Esophagus squamous epithelium (tissue), 4 donors: ENCODE measurements around the gene SIRPA.

Experiments used
- CTCF ChIP-seq, 6 experiments: fragments of 450-650 bp in 4 of 6; fragments of 200-600 bp in 2 of 6; sonication (generic) in 2 of 6; IDR thresholded peaks; one replicate each; pipeline ENCODE4 v1.5.1; 2016 to 2019; ENCODE audit warnings: antibody characterized with exemption in 6 of 6, mild to moderate bottlenecking in 4 of 6, moderate library complexity in 4 of 6
- POLR2A ChIP-seq, 4 donors: fragments of 450-650 bp; IDR thresholded peaks; one replicate each; pipeline ENCODE4 v1.6.1; 2017; ENCODE audit warnings: antibody characterized with exemption in 4 of 4, mild to moderate bottlenecking in 4 of 4, moderate library complexity in 3 of 4

GRCh38 chr20:1847780-1848179 is 47.4 kb upstream of the SIRPA start:
- TF ChIP-seq CTCF (IDR thresholded peaks at IDR 0.05) (no peak), POLR2A (IDR thresholded peaks at IDR 0.05) (no peak)
